B cell (primary cell): ENCODE results near the gene FMNL2. TPM values are rescaled to one million over a fixed set of nuclear protein-coding genes. Genes with fewer than 3 reads are reported as not detected.
A peak's percentile ranks its signal among the peaks of the same experiment; 100 is the strongest.

Experiments
- ATAC-seq: fragments of 200-7000 bp; cut with Tn5 transposase; one replicate; pipeline ENCODE4 v1.10.0; 2021; ENCODE audit warnings: low read depth, mild to moderate bottlenecking, moderate number of reproducible peaks, moderate library complexity
- CTCF ChIA-PET: fragments of 350-600 bp; sonication (Branson Sonifier 250); formaldehyde crosslinking; loops from one replicate; lab custom pipeline; 2021; ENCODE audit warnings: antibody characterized with exemption, inconsistent platforms; lab: Charles Lee
- POLR2A ChIA-PET: fragments of 350-600 bp; sonication (Branson Sonifier 250); formaldehyde crosslinking; loops from one replicate; lab custom pipeline; 2021; ENCODE audit warnings: antibody characterized with exemption; lab: Charles Lee
- DNase-seq: peaks from one replicate; pipeline ENCODE4 v3.0.0; 2013
- H2AFZ ChIP-seq: 2 replicates; pipeline ENCODE4 v1.6.1; 2012; ENCODE audit warnings: mild to moderate bottlenecking, low read depth, low read length; ENCODE audit not compliant: insufficient read depth, poor library complexity, severe bottlenecking
- H3K27ac ChIP-seq, 2 donors: 1 replicate in 1 of 2; 2 replicates in 1 of 2; pipeline ENCODE4 v1.5.1; 2012 to 2013; ENCODE audit warnings: low read length in 2 of 2, mild to moderate bottlenecking in 2 of 2, moderate library complexity in 1 of 2
- H3K27me3 ChIP-seq, 4 experiments: fragments of 200-600 bp in 1 of 4; sonication (generic) in 1 of 4; replicated peaks in 1 of 4; 1 replicate in 2 of 4; 2 replicates in 2 of 4; pipeline versions ENCODE4 v1.6.1 to v1.7.0; 2013 to 2016; ENCODE audit warnings: low read length in 3 of 4, mild to moderate bottlenecking in 2 of 4, mixed read lengths in 1 of 4, moderate library complexity in 1 of 4; ENCODE audit not compliant: insufficient read depth in 4 of 4, control insufficient read depth in 3 of 4; ENCODE audit errors: control extremely low read depth in 1 of 4
- H3K36me3 ChIP-seq, 2 experiments: replicated peaks in 1 of 2; 1 replicate in 1 of 2; 2 replicates in 1 of 2; pipeline versions ENCODE4 v1.6.1 to v1.7.1; 2013; ENCODE audit warnings: low read length in 1 of 2; ENCODE audit not compliant: insufficient read depth in 2 of 2, control insufficient read depth in 1 of 2; ENCODE audit errors: control extremely low read depth in 1 of 2, extremely low read depth in 1 of 2
- H3K4me1 ChIP-seq, 2 donors: fragments of 200-600 bp in 1 of 2; sonication (generic) in 1 of 2; 1 replicate in 1 of 2; 2 replicates in 1 of 2; pipeline versions ENCODE4 v1.5.1 to v1.6.1; 2013 to 2017; ENCODE audit warnings: low read length in 2 of 2; ENCODE audit not compliant: control insufficient read depth in 2 of 2, insufficient read depth in 2 of 2
- H3K4me2 ChIP-seq: replicated peaks from 2 replicates; pipeline ENCODE3; 2012; ENCODE audit warnings: mild to moderate bottlenecking, low read depth, low read length; ENCODE audit not compliant: poor library complexity, severe bottlenecking
- H3K4me3 ChIP-seq, 5 experiments: fragments of 200-600 bp in 1 of 5; sonication (generic) in 1 of 5; 1 replicate in 3 of 5; 2 replicates in 2 of 5; pipeline versions ENCODE4 v1.5.1 to v1.7.0; 2011 to 2016; ENCODE audit warnings: low read length in 4 of 5, mild to moderate bottlenecking in 4 of 5, low read depth in 2 of 5, control low read depth in 1 of 5, moderate library complexity in 1 of 5; ENCODE audit not compliant: insufficient read depth in 1 of 5; ENCODE audit errors: control extremely low read depth in 1 of 5, extremely low read depth in 1 of 5
- H3K79me2 ChIP-seq: fragments of 200-600 bp; sonication (generic); one replicate; pipeline ENCODE4 v1.6.0; 2016; ENCODE audit warnings: low read length; ENCODE audit not compliant: control insufficient read depth, insufficient read depth
- H3K9ac ChIP-seq: fragments of 200-600 bp; sonication (generic); 2 replicates; pipeline ENCODE4 v1.6.1; 2017; ENCODE audit warnings: mild to moderate bottlenecking, low read length, moderate library complexity
- H3K9me3 ChIP-seq, 3 donors: one replicate each; pipeline versions ENCODE4 v1.6.1 to v1.7.1; 2013; ENCODE audit warnings: low read length in 2 of 3; ENCODE audit not compliant: control insufficient read depth in 2 of 3, insufficient read depth in 1 of 3; ENCODE audit errors: control extremely low read depth in 1 of 3
- H4K20me1 ChIP-seq: 2 replicates; pipeline ENCODE4 v1.6.0; 2012; ENCODE audit warnings: mild to moderate bottlenecking, low read length; ENCODE audit not compliant: insufficient read depth, control insufficient read depth, poor library complexity, severe bottlenecking
- H3K27ac Mint-ChIP-seq: one replicate; pipeline ENCODE4 v1.8.0; 2021; ENCODE audit warnings: mixed read lengths
- H3K27me3 Mint-ChIP-seq: one replicate; pipeline ENCODE4 v1.8.0; 2021; ENCODE audit warnings: mixed read lengths
- H3K4me1 Mint-ChIP-seq: one replicate; pipeline ENCODE4 v1.8.0; 2021; ENCODE audit warnings: mixed read lengths
- H3K4me3 Mint-ChIP-seq: one replicate; pipeline ENCODE4 v1.8.0; 2021; ENCODE audit warnings: mixed read lengths
- H3K9me3 Mint-ChIP-seq: one replicate; pipeline ENCODE4 v1.8.0; 2022; ENCODE audit warnings: mixed read lengths; ENCODE audit not compliant: insufficient read depth
- CTCF ChIP-seq: fragments of 200-600 bp; IDR thresholded peaks from one replicate; pipeline ENCODE4 v1.8.0; 2022; ENCODE audit warnings: antibody characterized with exemption, mild to moderate bottlenecking
- EZH2 ChIP-seq: IDR thresholded peaks from 2 replicates; pipeline ENCODE4 v1.6.1; 2012; ENCODE audit warnings: borderline replicate concordance, low read depth, mild to moderate bottlenecking, moderate library complexity, low read length; ENCODE audit not compliant: insufficient read depth, poor library complexity, severe bottlenecking
- WGBS: methylation state at CpG from one replicate; pipeline ENCODE4 v1.1.5; 2013; ENCODE audit warnings: missing lambda C conversion rate; ENCODE audit not compliant: insufficient coverage; 5-methylcytosine and 5-hydroxymethylcytosine counted together
- intact Hi-C: fragments of 100-400 bp; cut with micrococcal nuclease; formaldehyde crosslinking; loops from one replicate; pipeline ENCODE4 v1.10.0; 2022
- polyA plus RNA-seq: library from polyadenylated mRNA; depleted of rRNA; stranded (reverse); fragments of >200 nt; gene quantifications from 2 replicates; pipeline ENCODE4 v1.2.3, GENCODE V29; 2012
- total RNA-seq, 2 donors: library from RNA; stranded (reverse); fragments of 120-200 nt in 1 of 2; gene quantifications; 1 replicate in 1 of 2; 2 replicates in 1 of 2; pipeline versions ENCODE4 v1.2.3 to v1.2.4, GENCODE V29; 2013 to 2022

FMNL2 gene
- total and polyA plus RNA-seq, 2 donors (not counting 1 experiment from before 2014, with no cell fraction given), result 0.73 to 8.8 TPM

GRCh38 chr2:152613235-152613634 lies 278.3 kb downstream of the FMNL2 start:
- TF ChIP-seq CTCF (no peak), EZH2 (no peak)
- Histone ChIP-seq H3K27me3 (no peaks in the 10 kb centered on the region), H3K4me2 (no peak overlapping the region), H3K4me1 (peaks cover 19 to 24% of the 10 kb centered on the region in 2 donors), H4K20me1 (no peaks in the 10 kb centered on the region), H3K27ac (no peak overlapping the region), H3K9ac (no peak overlapping the region), H3K4me3 (no peak overlapping the region), H3K79me2 (no peaks in the 10 kb centered on the region), H3K9me3 (no peaks in the 10 kb centered on the region), H3K36me3 (no peaks in the 10 kb centered on the region), H2AFZ (no peak overlapping the region)
- intact Hi-C loops, result loop anchor here (2.0 kb wide), 1 partner anchor 18 kb away; no protein-coding TSS in a partner anchor
- Mint-ChIP-seq H3K4me3 (peak overlapping the region; percentile 2), H3K4me1 (peaks cover 30% of the 10 kb centered on the region), H3K27me3 (no peaks in the 10 kb centered on the region), H3K9me3 (no peaks in the 10 kb centered on the region), H3K27ac (no peak overlapping the region)
- ChIA-PET POLR2A (interaction anchor here (0.6 kb wide), 1 partner anchor 256 kb away, joined by 3 read pairs; no protein-coding TSS in a partner anchor), CTCF (no interaction called here)
- WGBS, result no CpG with 5 or more reads among the region's 2 CpGs
- DNase-seq, result no peak
- no peak for ATAC-seq

GRCh38 chr2:152615177-152615576 lies 280.2 kb downstream of the FMNL2 start:
- CTCF ChIA-PET, result interaction anchor here (1.2 kb wide), 1 partner anchor 13 kb away, joined by 3 read pairs; no protein-coding TSS in a partner anchor
- Histone ChIP-seq H3K4me3 (no peak overlapping the region), H3K4me2 (no peak overlapping the region), H3K9ac (no peak overlapping the region), H3K36me3 (no peaks in the 10 kb centered on the region), H3K27ac (no peak overlapping the region), H3K79me2 (no peaks in the 10 kb centered on the region), H3K27me3 (no peaks in the 10 kb centered on the region), H3K9me3 (no peaks in the 10 kb centered on the region), H2AFZ (no peak overlapping the region), H4K20me1 (no peaks in the 10 kb centered on the region), H3K4me1 (peaks cover 19 to 24% of the 10 kb centered on the region in 2 donors)
- Mint-ChIP-seq H3K27me3 (no peaks in the 10 kb centered on the region), H3K4me1 (peaks cover 30% of the 10 kb centered on the region), H3K4me3 (no peak overlapping the region), H3K9me3 (no peaks in the 10 kb centered on the region), H3K27ac (no peak overlapping the region)
- DNase-seq (no peak), ATAC-seq (no peak)
- intact Hi-C loops, result no loop called here
- TF ChIP-seq EZH2 (no peak), CTCF (no peak)
- no CpG with 5 or more reads among the region's 5 CpGs for whole genome bisulfite sequencing
- POLR2A ChIA-PET, result no interaction called here
